Measurements from ENCODE around the gene SLC8A3. TPM values are rescaled to one million over a fixed set of nuclear protein-coding genes. Genes with fewer than 3 reads are reported as not detected.

The SLC8A3 gene
- polyA plus RNA-seq, 3 donors, result 0.01 TPM; not detected in 2

DNA sequence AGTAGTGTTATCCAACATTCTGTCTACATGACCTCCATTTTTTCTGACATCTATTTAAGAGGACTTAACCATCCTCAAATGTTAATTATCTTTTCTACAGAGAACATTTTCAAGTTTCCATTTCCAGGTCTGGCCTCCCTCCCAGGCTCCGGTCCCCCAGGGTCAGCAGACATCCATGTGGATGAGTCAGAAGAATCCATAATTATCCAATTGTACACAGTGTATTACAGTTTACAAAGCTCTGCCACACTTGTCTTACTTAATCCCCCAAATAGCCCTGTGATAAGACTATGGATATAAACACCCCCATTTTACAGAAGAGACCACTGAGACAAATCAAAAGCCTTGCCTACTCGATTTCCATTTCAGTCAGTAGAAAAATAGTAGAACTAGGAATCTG lies 65.0 kb downstream of the SLC8A3 start:
- Histone ChIP-seq H3K9me3 (replicated peaks in 1 of 2; ENCODE audit: control insufficient read depth in 1 of 2, insufficient read depth in 1 of 2, low read length in 2 of 2) (no peaks in the 10 kb centered on the region), H3K4me3 (replicated peaks in 1 of 3; ENCODE audit: low read depth in 2 of 3, low read length in 3 of 3) (no peak overlapping the region), H3K27ac (ENCODE audit: low read depth in 1 of 2, low read length in 2 of 2) (no peak overlapping the region), H3K9ac (ENCODE audit: insufficient read depth, low read length, poor library complexity, severe bottlenecking) (no peak overlapping the region), H3K4me1 (ENCODE audit: control insufficient read depth in 1 of 2, insufficient read depth in 2 of 2, low read length in 2 of 2) (no peaks in the 10 kb centered on the region), H3K27me3 (ENCODE audit: control insufficient read depth in 2 of 2, insufficient read depth in 2 of 2, low read length in 2 of 2) (no peaks in the 10 kb centered on the region), H2AFZ (ENCODE audit: insufficient read depth, low read depth, low read length, poor library complexity, severe bottlenecking) (no peak overlapping the region), H4K20me1 (ENCODE audit: insufficient read depth, low read length) (no peaks in the 10 kb centered on the region), H3K4me2 (replicated peaks; ENCODE audit: extremely low read depth, low read length, poor library complexity, severe bottlenecking) (no peak overlapping the region), H3K36me3 (replicated peaks in 1 of 2; ENCODE audit: control insufficient read depth in 1 of 2, insufficient read depth in 2 of 2, low read length in 2 of 2) (no peaks in the 10 kb centered on the region), H3K79me2 (ENCODE audit: insufficient read depth, low read length) (no peaks in the 10 kb centered on the region)
- intact Hi-C loops (cut with micrococcal nuclease), result no loop called here
- Mint-ChIP-seq H3K9me3 (no peaks in the 10 kb centered on the region), H3K27me3 (ENCODE audit: low read depth in 3 of 3) (peaks cover 0 to 3% (median 2%) of the 10 kb centered on the region in 3 donors), H3K36me3 (no peaks in the 10 kb centered on the region), H3K27ac (no peak overlapping the region), H3K4me3 (no peak overlapping the region), H3K4me1 (no peaks in the 10 kb centered on the region)
- TF ChIP-seq, protein P1, sequence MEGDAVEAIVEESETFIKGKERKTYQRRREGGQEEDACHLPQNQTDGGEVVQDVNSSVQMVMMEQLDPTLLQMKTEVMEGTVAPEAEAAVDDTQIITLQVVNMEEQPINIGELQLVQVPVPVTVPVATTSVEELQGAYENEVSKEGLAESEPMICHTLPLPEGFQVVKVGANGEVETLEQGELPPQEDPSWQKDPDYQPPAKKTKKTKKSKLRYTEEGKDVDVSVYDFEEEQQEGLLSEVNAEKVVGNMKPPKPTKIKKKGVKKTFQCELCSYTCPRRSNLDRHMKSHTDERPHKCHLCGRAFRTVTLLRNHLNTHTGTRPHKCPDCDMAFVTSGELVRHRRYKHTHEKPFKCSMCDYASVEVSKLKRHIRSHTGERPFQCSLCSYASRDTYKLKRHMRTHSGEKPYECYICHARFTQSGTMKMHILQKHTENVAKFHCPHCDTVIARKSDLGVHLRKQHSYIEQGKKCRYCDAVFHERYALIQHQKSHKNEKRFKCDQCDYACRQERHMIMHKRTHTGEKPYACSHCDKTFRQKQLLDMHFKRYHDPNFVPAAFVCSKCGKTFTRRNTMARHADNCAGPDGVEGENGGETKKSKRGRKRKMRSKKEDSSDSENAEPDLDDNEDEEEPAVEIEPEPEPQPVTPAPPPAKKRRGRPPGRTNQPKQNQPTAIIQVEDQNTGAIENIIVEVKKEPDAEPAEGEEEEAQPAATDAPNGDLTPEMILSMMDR (IDR thresholded peaks at IDR 0.05), result no peak
- no peak for DNase-seq
- WGBS (ENCODE audit: insufficient coverage), result 85% methylated on average over 2 of the region's 2 CpGs

DNA sequence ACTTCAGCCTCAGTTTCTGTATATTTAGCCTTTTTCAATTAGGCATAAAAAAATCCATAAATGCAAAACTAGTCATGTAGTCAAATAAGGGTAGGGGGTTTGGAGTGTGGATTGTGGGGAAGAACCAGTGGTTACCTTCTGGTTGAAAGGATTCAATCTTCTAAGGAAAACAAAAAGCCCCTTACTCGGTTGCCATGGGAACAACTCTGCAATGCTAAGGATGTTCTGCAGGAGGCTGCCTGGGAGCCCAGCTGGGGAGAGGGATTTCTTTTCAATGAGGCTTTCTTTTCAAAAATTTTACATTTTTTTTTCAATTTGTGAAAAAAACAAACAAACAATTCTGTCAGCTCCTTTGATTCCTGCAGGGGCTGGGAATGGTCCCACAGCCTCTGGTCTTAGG lies 67.2 kb downstream of the SLC8A3 start:
- TF ChIP-seq, protein P1 (IDR thresholded peaks at IDR 0.05), result no peak
- H3K27me3 Mint-ChIP-seq (ENCODE audit: low read depth in 3 of 3), result peaks cover 0 to 4% (median 3%) of the 10 kb centered on the region in 3 donors
- no peak overlapping the region for H3K4me3 Mint-ChIP-seq

More for the DNA sequence above, 67.2 kb downstream of the SLC8A3 start:
- Mint-ChIP-seq H3K4me1 (no peaks in the 10 kb centered on the region), H3K36me3 (no peaks in the 10 kb centered on the region), H3K9me3 (no peaks in the 10 kb centered on the region), H3K27ac (no peak overlapping the region)
- no peaks in the 10 kb centered on the region for H3K9me3 ChIP-seq (replicated peaks in 1 of 2; ENCODE audit: control insufficient read depth in 1 of 2, insufficient read depth in 1 of 2, low read length in 2 of 2)
- DNase-seq, result no peak
- no peak overlapping the region for H2AFZ ChIP-seq (ENCODE audit: insufficient read depth, low read depth, low read length, poor library complexity, severe bottlenecking)
- no peaks in the 10 kb centered on the region for H4K20me1 ChIP-seq (ENCODE audit: insufficient read depth, low read length)
- H3K4me1 ChIP-seq (ENCODE audit: control insufficient read depth in 1 of 2, insufficient read depth in 2 of 2, low read length in 2 of 2), result no peaks in the 10 kb centered on the region
- no peaks in the 10 kb centered on the region for H3K36me3 ChIP-seq (replicated peaks in 1 of 2; ENCODE audit: control insufficient read depth in 1 of 2, insufficient read depth in 2 of 2, low read length in 2 of 2)
- no CpG with 5 or more reads among the region's 1 CpG for WGBS (ENCODE audit: insufficient coverage)
- no peaks in the 10 kb centered on the region for H3K79me2 ChIP-seq (ENCODE audit: insufficient read depth, low read length)
- no peaks in the 10 kb centered on the region for H3K27me3 ChIP-seq (ENCODE audit: control insufficient read depth in 2 of 2, insufficient read depth in 2 of 2, low read length in 2 of 2)
- no peak overlapping the region for H3K9ac ChIP-seq (ENCODE audit: insufficient read depth, low read length, poor library complexity, severe bottlenecking)
- intact Hi-C loops (cut with micrococcal nuclease), result no loop called here
- H3K4me2 ChIP-seq (replicated peaks; ENCODE audit: extremely low read depth, low read length, poor library complexity, severe bottlenecking), result no peak overlapping the region
- H3K27ac ChIP-seq (ENCODE audit: low read depth in 1 of 2, low read length in 2 of 2), result no peak overlapping the region
- no peak overlapping the region for H3K4me3 ChIP-seq (replicated peaks in 1 of 3; ENCODE audit: low read depth in 2 of 3, low read length in 3 of 3)

Data from CD14-positive monocyte (primary cell).